ENCODE data around the gene HARS2.
"Not testable (repeated sequence)": the region's sequence is repeated elsewhere in the genome, so short reads cannot be mapped to it uniquely, and the experiment has no call there.

HARS2 gene

GRCh38 chr5:140707812-140708211 is 16.6 kb downstream of the HARS2 start:
- Histone ChIP-seq H3K4me1 (ENCODE audit: insufficient read depth, insufficient read length) (peaks cover under 1% of the 10 kb centered on the region), H3K27me3 (ENCODE audit: insufficient read depth, insufficient read length) (no peaks in the 10 kb centered on the region), H3K9ac (ENCODE audit: insufficient read length, low read depth) (no peak overlapping the region), H3K36me3 (ENCODE audit: insufficient read depth, insufficient read length, low read length) (peaks cover 46% of the 10 kb centered on the region), H3K4me3 (ENCODE audit: insufficient read length, low read depth) (no peak overlapping the region), H3K9me3 (ENCODE audit: insufficient read depth, low read length) (no peaks in the 10 kb centered on the region)
- TF ChIP-seq SUZ12 (IDR thresholded peaks at IDR 0.05; ENCODE audit: extremely low read depth, insufficient read depth, insufficient read length) (no peak), ZNF274 (IDR thresholded peaks at IDR 0.05; ENCODE audit: low read depth, low read length) (no peak), YY1 (IDR thresholded peaks at IDR 0.05; ENCODE audit: insufficient read depth, insufficient read length) (no peak)
- DNase-seq (ENCODE audit: low read depth, low spot score) = no peak

GRCh38 chr5:140708787-140709186 is 17.5 kb downstream of the HARS2 start:
- H3K4me1 ChIP-seq (ENCODE audit: insufficient read depth, insufficient read length); H3K9ac ChIP-seq (ENCODE audit: insufficient read length, low read depth); H3K4me3 ChIP-seq (ENCODE audit: insufficient read length, low read depth); H3K27me3 ChIP-seq (ENCODE audit: insufficient read depth, insufficient read length); DNase-seq (ENCODE audit: low read depth, low spot score); H3K9me3 ChIP-seq (ENCODE audit: insufficient read depth, low read length): not testable (repeated sequence)
- peaks cover 37% of the 10 kb centered on the region for H3K36me3 ChIP-seq (ENCODE audit: insufficient read depth, insufficient read length, low read length)

GRCh38 chr5:140710899-140711552 is 19.8 kb downstream of the HARS2 start:
- DNase-seq (ENCODE audit: low read depth, low spot score) = peak; percentile 64
- Histone ChIP-seq H3K4me1 (ENCODE audit: insufficient read depth, insufficient read length) (no peaks in the 10 kb centered on the region), H3K27me3 (ENCODE audit: insufficient read depth, insufficient read length) (no peaks in the 10 kb centered on the region), H3K36me3 (ENCODE audit: insufficient read depth, insufficient read length, low read length) (peaks cover 15% of the 10 kb centered on the region), H3K9ac (ENCODE audit: insufficient read length, low read depth) (no peak overlapping the region), H3K9me3 (ENCODE audit: insufficient read depth, low read length) (no peaks in the 10 kb centered on the region), H3K4me3 (ENCODE audit: insufficient read length, low read depth) (peak overlapping the region; percentile 46)
- TF ChIP-seq ZNF274 (IDR thresholded peaks at IDR 0.05; ENCODE audit: low read depth, low read length) = no peak
- TF ChIP-seq SUZ12 (IDR thresholded peaks at IDR 0.05; ENCODE audit: extremely low read depth, insufficient read depth, insufficient read length) = no peak
- no peak for TF ChIP-seq YY1 (IDR thresholded peaks at IDR 0.05; ENCODE audit: insufficient read depth, insufficient read length)

GRCh38 chr5:140711794-140712193 is 20.5 kb downstream of the HARS2 start:
- Histone ChIP-seq H3K27me3 (ENCODE audit: insufficient read depth, insufficient read length) (no peaks in the 10 kb centered on the region), H3K9ac (ENCODE audit: insufficient read length, low read depth) (no peak overlapping the region), H3K9me3 (ENCODE audit: insufficient read depth, low read length) (no peaks in the 10 kb centered on the region), H3K36me3 (ENCODE audit: insufficient read depth, insufficient read length, low read length) (peaks cover 10% of the 10 kb centered on the region), H3K4me3 (ENCODE audit: insufficient read length, low read depth) (no peak overlapping the region), H3K4me1 (ENCODE audit: insufficient read depth, insufficient read length) (no peaks in the 10 kb centered on the region)
- TF ChIP-seq ZNF274 (IDR thresholded peaks at IDR 0.05; ENCODE audit: low read depth, low read length) (no peak), SUZ12 (IDR thresholded peaks at IDR 0.05; ENCODE audit: extremely low read depth, insufficient read depth, insufficient read length) (no peak), YY1 (IDR thresholded peaks at IDR 0.05; ENCODE audit: insufficient read depth, insufficient read length) (no peak)
- no peak for DNase-seq (ENCODE audit: low read depth, low spot score)

GRCh38 chr5:140713562-140714094 is 22.4 kb downstream of the HARS2 start:
- no peaks in the 10 kb centered on the region for H3K9me3 ChIP-seq (ENCODE audit: insufficient read depth, low read length)

GRCh38 chr5:140716238-140716637 is 25.0 kb downstream of the HARS2 start:
- H3K4me3 ChIP-seq (ENCODE audit: insufficient read length, low read depth); H3K36me3 ChIP-seq (ENCODE audit: insufficient read depth, insufficient read length, low read length); DNase-seq (ENCODE audit: low read depth, low spot score); H3K9me3 ChIP-seq (ENCODE audit: insufficient read depth, low read length); H3K27me3 ChIP-seq (ENCODE audit: insufficient read depth, insufficient read length); H3K4me1 ChIP-seq (ENCODE audit: insufficient read depth, insufficient read length); H3K9ac ChIP-seq (ENCODE audit: insufficient read length, low read depth): not testable (repeated sequence)

More at GRCh38 chr5:140713562-140714094, 22.4 kb downstream of the HARS2 start:
- TF ChIP-seq ZNF274 (IDR thresholded peaks at IDR 0.05; ENCODE audit: low read depth, low read length) (no peak), SUZ12 (IDR thresholded peaks at IDR 0.05; ENCODE audit: extremely low read depth, insufficient read depth, insufficient read length) (no peak), YY1 (IDR thresholded peaks at IDR 0.05; ENCODE audit: insufficient read depth, insufficient read length) (no peak)
- no peak overlapping the region for H3K4me3 ChIP-seq (ENCODE audit: insufficient read length, low read depth)
- no peaks in the 10 kb centered on the region for H3K36me3 ChIP-seq (ENCODE audit: insufficient read depth, insufficient read length, low read length)
- no peaks in the 10 kb centered on the region for H3K27me3 ChIP-seq (ENCODE audit: insufficient read depth, insufficient read length)
- H3K9ac ChIP-seq (ENCODE audit: insufficient read length, low read depth) = no peak overlapping the region
- H3K4me1 ChIP-seq (ENCODE audit: insufficient read depth, insufficient read length) = no peaks in the 10 kb centered on the region
- no peak for DNase-seq (ENCODE audit: low read depth, low spot score)

GRCh38 chr5:140718266-140718592 is 27.0 kb downstream of the HARS2 start:
- Histone ChIP-seq H3K27me3 (ENCODE audit: insufficient read depth, insufficient read length) (no peaks in the 10 kb centered on the region), H3K4me1 (ENCODE audit: insufficient read depth, insufficient read length) (no peaks in the 10 kb centered on the region), H3K36me3 (ENCODE audit: insufficient read depth, insufficient read length, low read length) (no peaks in the 10 kb centered on the region), H3K4me3 (ENCODE audit: insufficient read length, low read depth) (no peak overlapping the region), H3K9me3 (ENCODE audit: insufficient read depth, low read length) (no peaks in the 10 kb centered on the region), H3K9ac (ENCODE audit: insufficient read length, low read depth) (no peak overlapping the region)
- TF ChIP-seq ZNF274 (IDR thresholded peaks at IDR 0.05; ENCODE audit: low read depth, low read length) (no peak), YY1 (IDR thresholded peaks at IDR 0.05; ENCODE audit: insufficient read depth, insufficient read length) (no peak), SUZ12 (IDR thresholded peaks at IDR 0.05; ENCODE audit: extremely low read depth, insufficient read depth, insufficient read length) (no peak)
- no peak for DNase-seq (ENCODE audit: low read depth, low spot score)

- not testable (repeated sequence) for H3K36me3 ChIP-seq (ENCODE audit: insufficient read depth, insufficient read length, low read length); H3K9me3 ChIP-seq (ENCODE audit: insufficient read depth, low read length); H3K4me1 ChIP-seq (ENCODE audit: insufficient read depth, insufficient read length); H3K4me3 ChIP-seq (ENCODE audit: insufficient read length, low read depth); H3K27me3 ChIP-seq (ENCODE audit: insufficient read depth, insufficient read length); DNase-seq (ENCODE audit: low read depth, low spot score); H3K9ac ChIP-seq (ENCODE audit: insufficient read length, low read depth)
Measured at GRCh38 chr5:140720738-140721137, 29.5 kb downstream of the HARS2 start.

- H3K27me3 ChIP-seq (ENCODE audit: insufficient read depth, insufficient read length); H3K9me3 ChIP-seq (ENCODE audit: insufficient read depth, low read length); H3K4me3 ChIP-seq (ENCODE audit: insufficient read length, low read depth); H3K36me3 ChIP-seq (ENCODE audit: insufficient read depth, insufficient read length, low read length); DNase-seq (ENCODE audit: low read depth, low spot score); H3K4me1 ChIP-seq (ENCODE audit: insufficient read depth, insufficient read length); H3K9ac ChIP-seq (ENCODE audit: insufficient read length, low read depth): not testable (repeated sequence)
Measured at GRCh38 chr5:140721395-140721794, 30.1 kb downstream of the HARS2 start.

Data from NT2/D1 (cell line).